Stimulated activated CD8-positive, alpha-beta memory T cell treated with anti-CD3 and anti-CD28 coated beads, Interleukin-15, amount 100 ng/mL, for 1 hour (primary cell): ENCODE measurements around the gene SPACA7.

ENCODE experiments used
- DNase-seq: peaks from one replicate; pipeline ENCODE4 v3.0.0-alpha.2; 2020; ENCODE audit warnings: low read depth

SPACA7 gene

DNA sequence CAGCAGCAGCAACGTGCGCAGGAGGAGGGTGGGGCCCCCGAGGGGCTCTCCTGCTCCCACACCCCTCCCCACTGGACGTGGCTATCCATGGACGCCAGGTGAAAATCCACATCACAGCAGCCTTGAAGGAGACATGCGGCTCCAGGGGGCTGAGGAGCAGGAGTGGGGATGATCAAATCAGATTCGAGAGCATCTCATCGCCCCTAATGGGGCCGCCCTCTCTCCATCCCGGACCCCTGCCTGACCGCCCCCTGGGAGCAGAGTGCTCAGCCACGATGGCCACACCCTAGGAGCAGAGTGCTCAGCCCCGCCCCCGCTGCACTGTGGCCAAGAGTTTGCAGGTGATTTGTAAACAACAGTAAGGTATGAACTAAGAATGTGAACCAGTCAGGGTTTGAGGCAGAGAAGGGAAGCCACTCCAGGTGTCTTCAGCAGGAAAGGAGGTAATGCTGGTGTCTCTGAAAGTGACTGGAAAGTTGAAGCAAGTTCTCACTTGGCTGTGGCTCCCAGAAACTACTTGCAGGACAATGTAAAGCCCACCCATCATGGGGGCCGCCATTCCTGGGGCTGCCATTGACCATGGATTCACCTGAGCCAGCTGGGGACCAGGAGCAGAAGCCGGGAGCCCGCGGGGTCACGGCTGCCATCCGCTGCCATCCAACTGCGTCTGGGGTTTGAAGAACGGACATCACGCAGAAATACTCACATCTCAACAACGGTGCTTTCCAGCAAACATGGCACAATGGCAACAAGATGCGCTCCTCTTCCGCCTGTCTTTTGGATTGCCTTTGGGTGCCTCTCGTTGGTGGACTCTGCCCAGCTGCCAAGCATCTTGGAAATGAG lies 71.8 kb downstream of the SPACA7 start:
- no peak for DNase-seq

- no peak for DNase-seq
Measured at GRCh38 chr13:112448621-112449544, 72.7 kb downstream of the SPACA7 start.

DNA sequence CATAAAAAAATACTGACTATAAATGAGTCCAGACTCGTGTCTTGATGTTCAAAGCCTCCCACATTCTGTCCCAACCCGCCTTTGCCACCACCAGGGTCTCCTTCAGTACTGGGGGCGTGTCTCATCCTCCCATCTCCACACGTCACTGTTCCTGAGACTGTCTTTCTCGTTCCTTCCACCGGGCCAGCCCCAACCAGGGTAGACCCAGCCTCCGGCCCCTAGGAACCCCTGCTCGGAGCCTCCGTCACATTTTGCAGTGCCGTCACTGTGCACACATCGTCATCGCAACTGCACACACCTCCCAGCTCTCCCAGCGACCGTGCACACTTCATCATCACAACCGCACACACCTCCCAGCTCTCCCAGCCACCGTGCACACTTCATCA lies 73.4 kb downstream of the SPACA7 start:
- no peak for DNase-seq

DNA sequence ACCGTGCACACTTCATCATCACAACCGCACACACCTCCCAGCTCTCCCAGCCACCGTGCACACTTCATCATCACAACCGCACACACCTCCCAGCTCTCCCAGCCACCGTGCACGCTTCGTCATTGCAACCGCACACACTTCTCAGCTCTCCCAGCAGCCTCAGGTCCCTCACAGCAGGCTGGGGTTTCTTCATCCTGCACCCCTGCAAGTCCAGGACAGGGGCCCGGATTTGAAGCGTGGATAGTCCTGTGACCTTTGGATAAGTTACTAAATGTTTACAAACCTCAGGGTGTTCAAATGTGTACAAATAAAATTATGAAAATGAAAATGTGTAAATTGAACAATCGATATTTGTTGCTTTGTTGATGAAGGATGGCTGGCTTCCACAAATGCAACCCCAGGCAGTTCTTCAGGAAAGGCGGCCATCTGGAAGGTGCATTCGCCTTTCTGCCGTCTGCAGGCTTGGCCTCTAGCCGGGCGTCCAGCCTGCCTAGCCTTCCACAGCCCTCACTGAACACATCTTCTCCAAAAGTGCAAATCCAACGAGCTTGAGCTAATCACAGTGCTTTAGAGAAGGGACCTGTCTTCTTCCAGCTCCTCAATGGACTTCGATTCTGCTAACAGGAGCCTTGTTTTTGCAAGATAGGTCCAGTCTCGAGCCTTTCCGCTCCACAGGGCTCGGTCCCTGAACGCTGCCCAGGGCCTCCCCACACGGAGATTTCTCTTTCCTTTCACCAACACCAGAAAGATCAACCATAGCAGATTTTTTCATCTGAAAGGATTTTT lies 74.2 kb downstream of the SPACA7 start:
- DNase-seq: no peak

- DNase-seq: no peak
Measured at GRCh38 chr13:112450904-112451240, 74.7 kb downstream of the SPACA7 start.

- DNase-seq: no peak
Measured at GRCh38 chr13:112451512-112452379, 75.6 kb downstream of the SPACA7 start.

DNA sequence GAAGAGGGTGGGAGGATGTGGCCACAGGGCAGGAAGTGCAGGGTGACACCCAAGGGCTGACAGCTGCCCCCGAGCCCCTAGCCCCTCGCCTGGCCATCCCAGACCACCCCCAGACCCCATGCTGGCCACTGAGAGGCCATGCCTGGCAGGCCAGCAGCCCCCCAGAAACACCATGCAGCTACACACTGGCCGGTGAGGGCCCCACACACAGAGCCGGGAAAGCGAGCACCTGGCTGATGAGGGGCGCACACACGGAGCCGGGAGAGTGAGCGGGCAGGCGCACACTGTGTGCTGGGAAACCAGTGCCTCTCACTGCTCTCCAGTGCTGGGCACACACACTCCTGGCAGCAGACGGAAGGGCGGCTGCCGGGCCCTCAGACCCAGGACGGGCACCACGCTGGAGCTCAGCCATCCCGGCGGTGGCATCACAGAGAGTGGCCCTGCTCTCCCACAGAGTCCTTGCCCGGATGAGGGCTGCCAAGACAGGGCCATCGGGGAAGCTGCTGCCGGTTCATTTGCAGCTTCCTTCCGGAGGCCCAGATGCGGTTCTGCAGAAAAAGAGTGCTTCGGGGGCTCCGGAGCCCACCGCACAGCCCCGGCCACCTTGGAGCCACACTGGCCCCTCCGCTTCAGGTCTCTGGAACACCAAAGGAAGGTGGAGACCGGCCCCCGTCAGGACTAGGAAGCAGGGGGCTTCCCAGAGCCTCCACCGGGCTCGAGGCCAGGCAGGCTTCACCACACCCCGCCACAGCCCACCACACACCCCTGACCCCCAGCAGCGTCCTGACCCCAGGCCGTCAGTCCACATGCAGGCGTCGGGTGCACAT lies 76.4 kb downstream of the SPACA7 start:
- DNase-seq: no peak

DNA sequence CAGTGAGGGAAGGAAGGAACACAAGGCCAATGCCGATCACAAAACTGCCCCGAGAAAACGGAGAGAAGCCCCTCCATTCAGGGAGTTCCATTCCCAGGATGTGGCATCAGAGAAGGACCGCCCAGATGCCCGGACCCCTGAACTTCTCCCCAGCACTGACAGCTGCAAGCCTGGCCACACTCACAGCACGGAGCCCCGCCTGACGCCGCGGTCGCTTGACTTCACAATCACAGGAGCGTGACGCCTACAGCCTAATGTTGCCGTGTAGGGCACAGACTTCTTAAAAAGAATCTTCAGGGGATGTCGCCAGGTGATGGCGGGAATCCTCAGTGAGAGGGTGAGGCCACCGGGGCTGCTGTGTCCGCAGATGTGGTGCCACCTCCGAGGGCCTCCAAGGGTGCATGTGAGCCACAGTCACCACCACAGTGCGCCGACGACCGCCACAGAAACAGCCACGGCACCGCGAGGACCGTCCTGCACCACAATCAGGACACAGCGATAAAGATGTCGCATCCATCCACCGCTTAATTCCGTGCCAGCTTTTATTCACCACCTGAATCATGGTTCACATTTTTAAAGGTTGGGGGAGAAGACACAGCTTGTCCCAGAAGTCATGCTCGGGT lies 77.2 kb downstream of the SPACA7 start:
- DNase-seq: no peak

- DNase-seq: no peak
Measured at GRCh38 chr13:112453874-112454647, 77.9 kb downstream of the SPACA7 start.

GRCh38 chr13:112454648-112455334 lies 78.6 kb downstream of the SPACA7 start:
- DNase-seq: no peak

DNA sequence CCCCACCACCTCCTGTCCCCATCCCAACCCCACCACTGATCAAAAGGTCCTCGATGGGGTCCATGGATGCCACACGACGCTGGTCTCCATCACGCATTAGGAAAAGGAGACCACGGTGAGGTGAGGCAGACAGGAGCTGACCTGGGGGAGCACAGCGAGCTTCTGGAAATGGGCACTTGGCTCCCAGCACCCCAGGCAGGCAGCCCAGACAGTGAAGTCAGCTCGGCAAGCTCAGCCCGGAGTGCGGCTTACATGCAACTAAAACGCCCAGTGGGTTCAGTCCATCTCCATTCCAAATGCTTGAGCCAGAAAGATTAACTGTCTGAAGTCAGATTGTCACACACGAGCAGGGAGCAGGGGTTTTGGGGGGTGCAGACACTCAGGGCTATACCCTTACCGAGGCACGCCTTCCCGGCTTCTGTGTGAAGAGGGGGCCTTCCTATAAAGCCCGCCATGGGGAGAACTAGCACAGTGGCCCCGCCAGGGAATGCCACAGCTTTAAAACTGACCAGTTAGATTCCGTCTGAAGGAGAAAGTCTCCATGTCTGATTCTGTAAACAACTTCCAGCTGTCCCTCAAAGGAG lies 79.4 kb downstream of the SPACA7 start:
- no peak for DNase-seq

- no peak for DNase-seq
Measured at GRCh38 chr13:112456138-112457056, 80.2 kb downstream of the SPACA7 start.

- no peak for DNase-seq
Measured at GRCh38 chr13:112457081-112457480, 80.9 kb downstream of the SPACA7 start.

DNA sequence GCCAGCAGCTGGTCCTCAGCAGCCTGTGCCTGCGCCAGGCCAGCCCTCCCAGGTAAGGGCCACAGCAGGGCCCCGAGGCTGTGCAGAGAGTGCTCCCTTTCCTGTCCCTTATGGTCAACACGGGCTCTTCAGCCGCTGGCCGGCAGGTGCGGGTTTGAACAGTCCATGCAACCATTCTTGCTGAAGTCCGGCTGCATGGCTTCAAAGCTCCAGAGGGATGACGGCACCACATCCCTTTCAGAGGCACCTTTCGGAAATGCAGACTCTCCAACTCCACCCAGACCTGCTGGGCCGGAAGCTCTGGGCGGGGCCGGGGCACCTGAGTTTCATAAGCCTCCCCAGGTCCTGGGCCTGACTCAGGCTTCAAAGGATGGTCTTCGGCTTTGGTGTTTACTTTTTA lies 81.3 kb downstream of the SPACA7 start:
- DNase-seq: no peak

DNA sequence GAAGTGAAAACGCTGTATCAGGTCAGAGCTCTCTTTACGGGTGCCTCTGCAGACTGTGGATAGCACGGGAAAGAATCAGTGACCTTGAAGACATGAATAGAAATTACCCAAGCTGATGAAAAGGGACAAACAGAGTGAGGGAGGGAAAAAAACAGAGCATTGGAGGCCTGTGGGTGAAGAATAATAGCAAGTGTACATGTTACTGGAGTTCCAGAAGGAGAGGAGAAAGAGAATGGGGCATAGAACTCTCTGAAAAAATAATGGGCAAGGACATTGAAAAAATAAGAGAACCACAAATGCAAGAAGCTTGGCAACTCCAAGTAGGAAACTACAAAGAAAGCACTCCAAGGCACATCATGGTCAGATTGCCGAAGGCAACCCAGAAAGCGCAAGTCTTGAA lies 86.3 kb downstream of the SPACA7 start:
- DNase-seq: no peak

DNA sequence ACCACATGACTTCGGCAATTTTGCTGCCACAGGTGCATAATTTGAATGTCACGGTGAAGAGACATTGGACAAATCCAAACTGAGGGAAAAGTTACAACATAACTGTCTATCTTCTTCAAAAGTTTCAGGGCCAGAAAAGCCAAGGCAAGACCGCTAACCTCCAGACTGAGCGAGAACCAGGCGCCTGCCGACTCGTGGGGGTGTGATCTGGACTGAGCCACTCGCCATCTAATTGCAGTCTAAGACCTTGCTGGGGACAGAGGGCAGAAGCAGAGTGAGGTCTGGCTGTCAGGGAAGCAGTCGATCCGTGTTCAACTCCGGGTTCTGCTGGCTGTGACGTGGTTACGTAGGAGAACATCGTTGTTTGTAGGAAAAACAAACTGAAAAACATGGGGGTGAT lies 88.6 kb downstream of the SPACA7 start:
- no peak for DNase-seq
